NOMO-1 treated with DMSO at 0.1 percent for 48 hours (cell line): ENCODE measurements around the gene SLC22A6.
A peak's percentile ranks its signal among the peaks of the same experiment; 100 is the strongest.

Experiments
- DNase-seq: peaks from one replicate; lab custom pipeline; 2025; ENCODE audit not compliant: unreplicated experiment; lab: John Stamatoyannopoulos, UW

SLC22A6 gene

GRCh38 chr11:62984451-62984991, at the start of gene SLC22A6:
SLC22A6 (minus strand) TSS chr11:62984967; CDS start chr11:62984690, 277 bp downstream.
- DNase-seq, result no peak

- no peak for DNase-seq
These were observed 47.7 kb upstream of the SLC22A6 start for GRCh38 chr11:63032457-63032856.

GRCh38 chr11:63023841-63024648, 39.3 kb upstream of the SLC22A6 start:
- peak; percentile 78 for DNase-seq

GRCh38 chr11:63023222-63023814, 38.6 kb upstream of the SLC22A6 start:
- DNase-seq, result no peak

GRCh38 chr11:63022441-63022840, 37.7 kb upstream of the SLC22A6 start:
- no peak for DNase-seq

GRCh38 chr11:63020671-63021291, 36.0 kb upstream of the SLC22A6 start:
- no peak for DNase-seq

- no peak for DNase-seq
These were observed 34.7 kb upstream of the SLC22A6 start for GRCh38 chr11:63019506-63019905.

DNA sequence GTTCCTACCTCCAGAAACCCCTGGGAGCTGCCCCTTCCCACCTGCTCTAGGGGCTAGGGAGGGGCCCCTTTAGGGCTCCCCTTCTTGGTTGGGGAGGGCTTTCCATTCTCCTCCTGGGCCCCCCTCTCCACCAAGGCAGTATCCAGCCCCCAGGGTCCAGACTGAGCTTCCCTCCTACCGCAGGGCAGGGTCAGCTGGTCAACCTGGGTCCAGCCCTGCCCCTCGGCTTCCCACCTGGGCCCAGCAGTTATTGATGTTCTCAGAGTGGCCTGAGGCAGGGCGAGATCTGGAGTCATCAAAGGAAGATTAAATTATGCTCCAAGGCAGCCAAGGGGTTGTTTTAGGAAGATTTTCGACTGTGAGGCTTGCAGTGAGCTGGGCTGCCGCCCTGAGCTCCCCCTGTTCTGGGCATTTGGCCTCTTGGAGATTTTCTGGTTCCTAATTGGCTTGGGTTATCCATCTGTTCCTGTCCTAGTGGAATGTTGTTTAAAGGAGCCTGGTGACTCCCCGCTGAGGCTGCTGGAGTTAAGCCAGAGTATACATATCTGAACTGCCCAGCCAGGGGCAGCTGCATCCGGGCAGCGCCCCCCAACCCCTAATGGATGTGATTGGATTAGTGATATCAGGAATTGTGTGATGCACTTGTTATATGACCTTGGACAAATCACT, 32.7 kb upstream of the SLC22A6 start:
- no peak for DNase-seq

DNA sequence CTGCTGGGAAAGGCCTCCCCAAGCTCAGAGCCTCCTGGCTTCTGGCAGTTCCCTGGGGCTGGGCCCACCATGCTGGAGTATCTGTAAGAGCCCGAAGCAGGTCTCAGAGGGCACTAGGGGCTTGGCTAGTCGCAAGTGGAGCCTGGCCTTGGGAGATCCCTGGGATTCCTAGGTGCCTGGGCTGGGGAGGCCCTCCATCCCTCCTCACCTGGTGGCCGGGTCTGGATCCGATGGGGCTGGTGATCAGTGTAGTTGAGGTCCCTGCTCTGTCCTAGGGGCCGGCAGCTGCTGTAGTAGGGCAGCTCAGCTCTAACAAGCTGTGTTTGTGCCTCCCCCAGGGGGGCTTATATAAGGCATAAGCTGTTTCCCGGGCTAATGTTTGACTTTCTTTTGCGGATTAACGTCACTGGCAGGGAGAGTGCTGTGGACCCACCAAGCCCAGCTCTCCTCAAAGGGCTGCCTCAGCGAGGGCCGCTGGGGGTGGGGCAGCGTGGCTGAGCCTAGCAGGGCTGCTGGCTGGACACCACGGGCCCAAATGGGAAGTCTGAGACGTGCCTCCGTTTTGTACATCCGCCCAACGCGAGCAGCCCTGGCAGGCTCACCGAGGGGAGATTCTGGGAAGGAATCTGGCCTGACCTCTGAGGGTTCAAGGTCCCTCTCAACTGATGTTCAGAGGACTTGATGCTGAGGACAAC, 30.9 kb upstream of the SLC22A6 start, which contains the start of gene SLC22A8:
Gene SLC22A8 (minus strand): TSS at position 321 of the 695 bp plus-strand sequence. CDS start 883 bp downstream, outside the sequence.
- no peak for DNase-seq

GRCh38 chr11:63014408-63015055, 29.8 kb upstream of the SLC22A6 start:
- no peak for DNase-seq

- no peak for DNase-seq
These were observed 28.1 kb upstream of the SLC22A6 start for GRCh38 chr11:63012839-63013238.

- no peak for DNase-seq
These were observed 27.7 kb upstream of the SLC22A6 start for GRCh38 chr11:63012430-63012829.

DNA sequence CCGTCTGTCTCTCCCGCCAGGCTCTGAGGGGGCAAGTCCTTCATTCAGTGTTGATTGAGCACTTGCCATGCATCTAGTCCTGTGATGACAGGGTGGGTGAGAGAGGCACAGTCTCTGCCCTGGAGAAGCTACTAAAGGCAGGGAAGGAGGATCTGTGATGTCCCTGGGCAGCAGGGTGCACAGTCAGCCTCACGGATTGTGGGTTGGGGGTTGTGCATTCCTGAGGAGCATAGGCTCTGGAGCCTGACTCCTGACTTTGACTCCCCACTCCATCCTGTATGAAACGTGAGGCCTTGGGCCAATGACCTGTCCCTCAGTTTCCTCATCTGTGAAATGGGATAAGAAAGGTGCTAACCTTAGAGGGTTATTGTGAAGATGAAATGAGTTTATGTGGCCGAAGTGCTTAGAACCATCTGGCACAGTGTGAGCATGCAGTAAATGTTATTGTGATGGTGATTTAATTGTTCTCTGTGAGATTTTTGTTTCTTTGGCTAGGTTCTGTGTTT, 26.2 kb upstream of the SLC22A6 start:
- DNase-seq, result no peak

GRCh38 chr11:63007920-63008319, 23.2 kb upstream of the SLC22A6 start:
- DNase-seq, result no peak

DNA sequence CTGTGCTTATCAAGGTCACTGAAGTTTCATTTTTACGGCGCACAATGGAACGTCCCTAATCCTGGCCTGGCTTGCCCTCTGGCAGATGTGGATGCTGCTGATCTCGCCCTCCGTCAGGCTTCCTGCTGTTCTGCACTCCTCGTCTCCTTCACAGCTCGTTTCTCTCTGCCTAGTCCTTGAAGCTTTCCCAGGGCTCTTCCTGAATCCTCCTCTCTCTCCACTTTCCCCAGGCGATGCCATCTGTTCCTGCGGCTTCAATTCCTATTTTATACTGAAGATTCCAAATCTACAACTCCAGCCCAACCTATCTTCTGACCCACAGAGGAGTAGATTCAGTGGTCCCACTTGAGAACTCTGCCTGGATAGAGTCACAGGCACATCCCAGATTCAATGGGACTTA, 16.7 kb upstream of the SLC22A6 start:
- DNase-seq, result no peak

GRCh38 chr11:62999649-63000048, 14.9 kb upstream of the SLC22A6 start:
- no peak for DNase-seq

DNA sequence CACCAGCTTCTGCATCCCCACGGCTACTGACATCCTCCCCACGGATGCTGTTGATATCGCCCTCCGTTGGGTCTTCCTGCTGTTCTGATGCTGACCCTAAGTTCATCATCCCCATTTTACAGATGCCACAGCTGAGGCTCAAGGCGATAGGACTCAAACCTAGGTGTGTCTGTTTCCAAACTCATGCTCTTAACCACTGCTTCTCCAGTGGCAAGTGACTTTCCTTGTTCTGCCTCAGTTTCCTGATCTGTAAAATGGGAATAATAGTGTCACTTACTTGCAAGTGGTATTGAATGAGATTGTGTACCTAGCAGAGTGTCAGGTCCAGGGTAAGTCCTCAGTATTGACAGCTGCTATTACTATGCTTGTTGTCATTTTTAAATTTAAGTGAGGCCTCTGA, 14.4 kb upstream of the SLC22A6 start:
- DNase-seq, result no peak

GRCh38 chr11:62996271-62996670, 11.5 kb upstream of the SLC22A6 start:
- no peak for DNase-seq

DNA sequence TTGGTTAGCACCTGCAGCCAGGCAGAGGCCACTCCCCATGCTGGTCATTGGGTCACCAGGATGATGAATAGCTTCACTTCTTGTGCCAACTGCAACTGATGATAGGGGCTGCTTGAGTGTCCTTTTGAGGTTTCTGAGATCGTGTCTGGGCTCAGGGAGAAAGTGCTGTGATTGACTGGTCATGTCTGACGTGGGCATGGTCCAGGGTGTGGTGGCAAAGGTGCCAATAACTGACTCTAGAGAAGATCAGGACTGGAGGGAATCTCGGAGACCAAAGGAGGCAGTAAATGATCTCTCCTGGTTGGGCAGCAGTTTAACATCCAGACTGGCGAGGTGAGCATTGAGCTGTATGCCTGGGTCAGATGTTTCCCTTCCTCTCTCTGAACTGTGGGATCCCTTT, 10.0 kb upstream of the SLC22A6 start:
- no peak for DNase-seq

DNA sequence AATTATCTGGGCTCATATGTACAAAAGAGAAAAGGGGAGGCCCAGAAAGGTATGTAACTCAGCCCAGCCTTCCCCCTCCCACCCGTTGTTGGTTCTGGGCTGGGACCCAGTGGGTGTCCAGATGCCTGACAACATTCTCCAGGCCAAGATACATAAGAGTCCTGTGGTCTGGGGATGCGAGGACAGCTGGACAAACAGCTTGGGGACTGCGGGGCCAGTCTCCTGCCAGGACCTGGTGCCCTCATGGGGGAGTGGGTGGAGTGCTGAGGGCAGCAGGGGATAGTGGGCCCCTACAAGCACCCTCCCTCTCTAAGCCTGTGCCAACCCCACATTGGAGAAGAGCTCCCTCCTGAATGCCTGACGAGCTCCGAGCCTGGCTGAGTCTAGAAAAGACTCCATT, 3.5 kb upstream of the SLC22A6 start:
- no peak for DNase-seq
